Measurements from ENCODE around the gene FAM170A. TPM values are rescaled to one million over a fixed set of nuclear protein-coding genes. Genes with fewer than 3 reads are reported as not detected.

Gene FAM170A
- polyA plus RNA-seq, 1 donor (not counting 4 experiments of a cell fraction or from before 2014, with no cell fraction given): not detected

GRCh38 chr5:119651486-119651885 is 22.1 kb downstream of the FAM170A start:
- dilution Hi-C loops (cut with MboI; ENCODE audit: extremely low pct_ligation_motif_present, low sequenced_read_pairs): no loop called here
- Histone ChIP-seq H3K36me3 (ENCODE audit: control insufficient read depth in 2 of 2, extremely low read depth in 1 of 2, insufficient read depth in 2 of 2, low read length in 2 of 2) (no peaks in the 10 kb centered on the region), H3K4me3 (ENCODE audit: control insufficient read depth in 2 of 3, extremely low read depth in 1 of 3, insufficient read depth in 2 of 3, low read depth in 1 of 3, low read length in 3 of 3) (no peak overlapping the region), H3K9me3 (ENCODE audit: control insufficient read depth, low read depth, low read length) (no peaks in the 10 kb centered on the region), H3K4me2 (ENCODE audit: control insufficient read depth, extremely low read depth, insufficient read depth, low read depth, low read length) (no peak overlapping the region), H3K27me3 (ENCODE audit: control insufficient read depth, extremely low read depth, insufficient read depth, low read length) (no peaks in the 10 kb centered on the region), H3K4me1 (ENCODE audit: control insufficient read depth, extremely low read depth, insufficient read depth, low read length) (no peaks in the 10 kb centered on the region), H2AFZ (ENCODE audit: control insufficient read depth, low read length) (no peak overlapping the region), H3K27ac (ENCODE audit: control insufficient read depth, insufficient read depth, low read length) (no peak overlapping the region), H3K9ac (ENCODE audit: control insufficient read depth, extremely low read depth, insufficient read depth, low read length) (no peak overlapping the region), H3K9me1 (ENCODE audit: control insufficient read depth, extremely low read depth, insufficient read depth, low read length) (no peaks in the 10 kb centered on the region), H4K20me1 (ENCODE audit: control insufficient read depth, extremely low read depth, insufficient read depth, low read length) (no peaks in the 10 kb centered on the region), H3K79me2 (ENCODE audit: control insufficient read depth, insufficient read depth, low read length) (no peaks in the 10 kb centered on the region)
- DNase-seq (ENCODE audit: low read depth, low spot score) (no peak), FAIRE-seq (no peak)
- TF ChIP-seq EZH2 (IDR thresholded peaks at IDR 0.05; ENCODE audit: low read length) (no peak), CTCF (optimal IDR thresholded peaks at IDR 0.05 in 1 of 3, IDR thresholded peaks at IDR 0.05 in 1 of 3, conservative IDR thresholded peaks at IDR 0.05 in 1 of 3; ENCODE audit: extremely low read depth in 1 of 3, insufficient read depth in 2 of 3, low read length in 3 of 3) (no peak)

GRCh38 chr5:119655061-119655460 is 25.7 kb downstream of the FAM170A start:
- TF ChIP-seq EZH2 (IDR thresholded peaks at IDR 0.05; ENCODE audit: low read length) (no peak), CTCF (optimal IDR thresholded peaks at IDR 0.05 in 1 of 3, IDR thresholded peaks at IDR 0.05 in 1 of 3, conservative IDR thresholded peaks at IDR 0.05 in 1 of 3; ENCODE audit: extremely low read depth in 1 of 3, insufficient read depth in 2 of 3, low read length in 3 of 3) (no peak)
- FAIRE-seq (no peak), DNase-seq (ENCODE audit: low read depth, low spot score) (no peak)
- Histone ChIP-seq H3K4me1 (ENCODE audit: control insufficient read depth, extremely low read depth, insufficient read depth, low read length) (no peaks in the 10 kb centered on the region), H3K4me2 (ENCODE audit: control insufficient read depth, extremely low read depth, insufficient read depth, low read depth, low read length) (no peak overlapping the region), H3K9ac (ENCODE audit: control insufficient read depth, extremely low read depth, insufficient read depth, low read length) (no peak overlapping the region), H3K27me3 (ENCODE audit: control insufficient read depth, extremely low read depth, insufficient read depth, low read length) (no peaks in the 10 kb centered on the region), H3K4me3 (ENCODE audit: control insufficient read depth in 2 of 3, extremely low read depth in 1 of 3, insufficient read depth in 2 of 3, low read depth in 1 of 3, low read length in 3 of 3) (no peak overlapping the region), H3K79me2 (ENCODE audit: control insufficient read depth, insufficient read depth, low read length) (no peaks in the 10 kb centered on the region), H3K9me3 (ENCODE audit: control insufficient read depth, low read depth, low read length) (no peaks in the 10 kb centered on the region), H3K36me3 (ENCODE audit: control insufficient read depth in 2 of 2, extremely low read depth in 1 of 2, insufficient read depth in 2 of 2, low read length in 2 of 2) (no peaks in the 10 kb centered on the region), H3K9me1 (ENCODE audit: control insufficient read depth, extremely low read depth, insufficient read depth, low read length) (no peaks in the 10 kb centered on the region), H2AFZ (ENCODE audit: control insufficient read depth, low read length) (no peak overlapping the region), H3K27ac (ENCODE audit: control insufficient read depth, insufficient read depth, low read length) (no peak overlapping the region), H4K20me1 (ENCODE audit: control insufficient read depth, extremely low read depth, insufficient read depth, low read length) (no peaks in the 10 kb centered on the region)
- dilution Hi-C loops (cut with MboI; ENCODE audit: extremely low pct_ligation_motif_present, low sequenced_read_pairs): no loop called here

Data from keratinocyte (primary cell).